HG03108 (cell line): ENCODE measurements around the gene CEACAM6.

Source experiments
- ATAC-seq: cut with Tn5 transposase; IDR thresholded peaks from one replicate; pipeline ENCODE4 v1.9.1; 2021; ENCODE audit warnings: moderate library complexity; ENCODE audit not compliant: unreplicated experiment

The CEACAM6 gene

GRCh38 chr19:41795031-41795461, 39.7 kb downstream of the CEACAM6 start:
- no peak for ATAC-seq

DNA sequence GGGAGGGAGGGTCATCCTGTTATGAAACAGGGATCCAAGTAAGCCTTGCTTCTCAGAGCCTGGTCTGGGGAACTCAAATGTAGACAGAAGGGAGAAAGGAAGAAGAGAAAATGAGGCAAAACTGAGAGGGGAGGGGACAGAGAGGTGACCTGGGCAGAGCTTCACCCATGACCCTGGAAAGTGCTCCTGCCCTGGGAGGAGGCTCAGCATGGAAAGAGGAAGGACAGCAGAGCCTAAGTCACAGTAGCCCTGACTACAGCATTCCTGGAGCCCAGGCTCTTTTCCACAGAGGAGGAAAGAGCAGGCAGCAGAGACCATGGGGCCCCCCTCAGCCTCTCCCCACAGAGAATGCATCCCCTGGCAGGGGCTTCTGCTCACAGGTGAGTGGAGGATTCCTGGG, 41.0 kb downstream of the CEACAM6 start, which contains the start of gene CEACAM3:
TSS of gene CEACAM3 (plus strand) at position 226 of the 400 bp plus-strand sequence. CDS start at position 317, 91 bp downstream.
- no peak for ATAC-seq

DNA sequence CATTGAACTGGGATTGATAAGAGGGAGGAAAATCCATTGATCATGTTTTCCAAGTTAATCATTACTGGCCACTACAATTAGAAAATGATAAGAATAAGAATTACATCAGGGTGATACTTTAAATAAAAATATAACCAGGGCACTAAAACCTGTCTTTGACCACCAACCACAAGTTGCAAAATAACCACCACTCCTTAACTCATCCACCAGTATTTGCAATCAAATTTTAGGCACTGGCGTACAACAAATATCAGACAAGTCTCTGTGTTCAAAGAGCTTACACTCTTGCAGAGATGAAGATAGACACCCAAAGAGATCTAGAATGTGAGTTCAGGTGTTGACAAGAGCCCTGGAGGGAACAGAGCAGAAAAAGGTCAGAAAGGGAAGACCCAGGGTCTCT, 41.6 kb downstream of the CEACAM6 start:
- ATAC-seq: no peak

DNA sequence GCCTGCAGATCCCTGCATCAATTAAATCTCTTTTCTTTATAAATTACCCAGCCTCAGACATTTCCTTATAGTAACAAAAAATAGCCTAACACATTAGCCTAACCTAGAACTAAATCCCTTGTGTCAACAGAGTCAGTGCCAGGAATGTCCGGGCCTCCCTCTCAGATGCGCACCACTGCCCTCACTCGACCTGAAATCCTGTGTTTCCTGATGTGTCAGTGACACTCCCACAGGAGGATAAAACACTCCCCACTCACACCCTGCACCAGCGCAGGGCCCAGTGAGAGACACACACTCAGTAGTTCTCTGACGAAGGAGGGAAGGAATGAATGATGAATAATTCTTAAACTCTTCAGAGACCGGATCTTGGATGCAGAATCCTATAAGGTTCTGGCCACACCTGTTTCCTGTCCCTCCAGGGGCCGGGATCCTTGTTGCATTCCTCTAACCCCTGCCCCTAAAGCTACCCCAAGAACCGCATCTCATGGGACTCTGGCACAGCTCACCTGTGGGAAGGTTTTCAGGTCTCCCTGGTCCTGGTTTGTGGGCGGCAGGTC, 44.2 kb downstream of the CEACAM6 start:
- no peak for ATAC-seq

DNA sequence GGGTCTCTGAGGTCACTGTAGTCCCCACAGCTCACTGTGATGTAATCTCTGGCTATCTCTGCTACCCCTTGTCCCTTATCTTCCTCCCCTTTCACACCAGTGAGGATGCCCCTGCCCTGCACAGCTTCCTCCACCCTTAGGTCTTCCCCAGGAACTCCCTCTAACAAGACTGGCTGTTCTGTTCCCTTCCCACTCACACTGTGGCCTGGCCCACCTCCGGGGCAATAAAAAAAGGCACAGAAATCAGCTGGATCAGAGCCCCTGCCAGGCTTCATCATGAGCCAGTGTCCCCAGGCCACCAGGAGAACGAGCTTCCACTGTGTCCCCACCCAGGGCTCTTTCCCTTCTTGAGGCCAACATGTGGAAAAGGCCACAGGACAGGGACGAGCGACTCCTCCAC, 45.7 kb downstream of the CEACAM6 start:
- ATAC-seq: no peak

- ATAC-seq: no peak
Measured at GRCh38 chr19:41801792-41802211, 46.5 kb downstream of the CEACAM6 start.

DNA sequence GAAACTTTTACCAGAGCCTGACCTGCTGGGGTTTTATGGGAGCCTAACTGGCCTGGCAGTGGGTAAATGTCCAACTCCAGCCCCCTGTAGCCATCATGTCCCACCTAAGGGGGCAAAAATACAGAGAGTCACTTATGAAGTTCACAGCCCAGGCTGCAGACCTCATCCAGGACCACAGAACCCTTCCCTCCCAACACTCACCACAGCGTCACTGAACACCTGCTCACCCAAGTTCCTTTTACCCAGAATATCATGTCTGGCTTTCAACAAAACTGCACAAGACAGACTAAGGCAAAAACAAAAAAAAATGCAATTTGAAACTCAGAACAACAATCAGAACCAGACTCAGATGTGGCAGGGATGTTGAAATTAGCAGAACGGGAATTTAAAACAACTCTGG, 47.4 kb downstream of the CEACAM6 start:
- no peak for ATAC-seq

DNA sequence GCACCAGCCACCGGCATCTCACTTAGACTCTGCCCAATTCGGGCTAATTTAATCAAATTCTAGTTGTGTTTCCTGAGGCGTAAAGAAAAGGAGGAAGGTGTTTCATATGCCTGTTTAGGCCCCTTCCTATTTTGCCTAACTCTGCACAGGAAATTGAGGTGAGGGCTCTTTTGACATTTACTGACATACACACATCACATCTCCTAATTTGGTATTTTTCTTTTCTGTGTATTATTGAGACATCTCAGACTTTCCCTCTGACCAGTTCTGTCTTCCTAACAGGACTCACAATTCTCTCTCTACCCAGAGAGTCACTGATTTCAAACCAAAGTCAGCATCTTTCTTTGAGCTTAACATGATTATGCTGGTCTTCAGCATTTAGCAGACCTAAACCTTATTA, 49.0 kb downstream of the CEACAM6 start:
- no peak for ATAC-seq

- ATAC-seq: no peak
Measured at GRCh38 chr19:41807176-41807575, 51.8 kb downstream of the CEACAM6 start.

DNA sequence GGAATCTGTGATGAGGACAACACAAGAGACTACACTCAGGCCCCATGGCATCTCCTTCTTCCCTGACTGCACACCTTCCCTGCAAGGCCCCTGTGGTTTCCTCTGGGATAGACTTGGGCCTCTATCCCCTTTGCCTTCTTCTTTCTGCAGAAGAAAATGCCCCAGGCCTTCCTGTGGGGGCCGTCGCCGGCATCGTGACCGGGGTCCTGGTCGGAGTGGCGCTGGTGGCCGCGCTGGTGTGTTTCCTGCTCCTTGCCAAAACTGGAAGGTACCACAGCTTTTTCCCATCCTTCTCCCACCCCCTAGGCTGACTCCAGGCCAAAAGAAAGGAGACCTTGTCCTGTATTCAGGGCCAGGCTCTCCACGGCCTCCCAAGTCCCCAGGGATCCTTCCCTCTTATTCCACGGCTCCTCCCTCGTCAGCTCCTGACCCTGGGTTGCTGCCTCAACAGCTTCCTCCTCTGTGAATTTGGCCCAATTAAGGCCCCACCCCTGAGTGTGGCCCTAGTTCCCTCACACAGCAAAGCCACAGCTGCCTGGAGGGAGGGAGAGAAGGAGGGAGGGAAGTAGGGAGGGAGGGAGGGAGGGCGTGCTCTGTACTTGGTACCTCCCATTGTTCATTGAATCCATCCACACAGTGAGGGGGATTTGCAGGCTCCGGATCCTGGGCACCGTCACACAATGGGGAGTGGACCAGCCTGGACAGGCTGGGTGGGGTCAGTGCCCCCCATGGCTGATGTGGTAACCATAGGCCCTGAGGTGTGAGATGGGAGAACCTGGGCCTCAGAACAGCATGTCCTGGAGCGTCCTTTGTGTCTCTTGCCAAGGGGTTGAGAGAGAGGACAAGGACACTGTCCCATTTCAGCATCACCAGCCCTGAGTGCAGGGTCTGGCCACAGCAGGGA, 53.6 kb downstream of the CEACAM6 start:
- no peak for ATAC-seq

- ATAC-seq: no peak
Measured at GRCh38 chr19:41810301-41810700, 55.0 kb downstream of the CEACAM6 start.

DNA sequence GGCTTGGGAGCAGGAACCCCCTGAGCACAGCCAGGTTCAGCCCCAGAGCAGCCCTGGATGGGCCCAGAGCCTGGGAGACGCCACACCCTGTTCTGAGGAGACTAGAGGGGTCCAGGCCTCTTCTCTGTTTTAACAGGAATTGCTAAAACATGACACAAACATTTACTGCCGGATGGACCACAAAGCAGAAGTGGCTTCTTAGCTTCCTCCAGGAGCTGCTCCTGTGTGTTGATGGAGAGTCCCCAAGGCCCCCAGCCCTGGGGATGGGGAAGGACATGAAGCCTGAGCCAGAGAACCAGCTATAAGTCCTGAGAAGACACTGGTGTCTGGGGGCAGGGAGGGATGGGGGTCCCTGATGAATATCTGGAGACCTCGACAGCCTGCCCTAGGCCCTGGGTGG, 55.7 kb downstream of the CEACAM6 start:
- no peak for ATAC-seq

- ATAC-seq: no peak
Measured at GRCh38 chr19:41811981-41812380, 56.7 kb downstream of the CEACAM6 start.

- no peak for ATAC-seq
Measured at GRCh38 chr19:41813911-41814310, 58.6 kb downstream of the CEACAM6 start.

DNA sequence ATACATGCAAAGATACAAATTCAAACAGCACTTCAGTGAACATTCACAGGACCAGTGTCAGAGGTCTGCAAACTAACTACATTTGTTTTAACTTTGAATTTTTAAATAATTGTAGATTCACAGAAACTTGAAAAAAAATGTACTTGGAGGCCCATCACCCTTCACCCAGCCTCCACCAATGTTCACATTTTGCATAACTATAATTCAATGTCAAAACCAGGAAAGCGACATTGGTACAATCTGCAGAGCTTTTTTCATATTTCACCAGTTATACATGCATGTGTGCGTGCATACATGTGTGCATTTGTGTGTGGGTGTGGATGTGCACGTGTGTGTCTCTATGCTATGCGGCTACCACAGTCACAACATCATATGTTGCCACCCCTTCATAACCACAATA, 60.0 kb downstream of the CEACAM6 start:
- ATAC-seq: no peak

GRCh38 chr19:41816761-41817160, 61.4 kb downstream of the CEACAM6 start:
- no peak for ATAC-seq

DNA sequence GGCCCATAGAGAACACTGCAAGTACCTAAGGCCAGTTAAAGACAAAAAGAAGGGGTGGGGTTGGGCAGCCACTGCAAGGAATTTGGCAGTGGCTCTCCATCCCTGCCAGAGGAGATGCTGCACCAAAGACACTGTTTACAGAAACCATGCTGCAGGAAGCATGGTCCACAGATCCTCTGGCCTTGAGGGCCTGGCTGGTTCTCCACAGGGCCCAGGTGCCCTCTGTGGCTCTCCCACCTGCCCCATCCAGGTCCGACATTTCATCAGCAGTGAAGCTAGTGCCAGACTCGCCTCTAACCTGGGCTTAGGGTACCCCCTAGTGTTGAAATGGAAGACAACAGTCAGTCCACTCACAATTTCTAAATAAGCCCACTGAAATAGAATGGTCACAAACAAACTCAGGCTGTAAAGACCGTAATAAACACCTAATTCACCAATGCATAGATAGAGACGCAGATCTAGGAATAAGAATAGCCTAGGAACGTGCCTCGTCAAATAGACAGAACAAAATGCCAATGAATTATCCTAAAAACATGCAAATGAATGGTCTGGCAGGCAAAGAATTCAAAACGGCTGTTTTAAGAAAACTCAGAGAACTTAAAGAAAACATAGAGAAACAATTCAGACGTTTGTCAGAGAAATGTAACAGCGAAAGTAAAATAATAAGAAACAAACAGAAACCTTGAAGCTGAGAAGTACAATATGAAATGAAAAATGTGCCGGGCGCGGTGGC, 65.8 kb downstream of the CEACAM6 start:
- no peak for ATAC-seq
